ENCODE data around the gene GORASP1. TPM values are rescaled to one million over a fixed set of nuclear protein-coding genes. Genes with fewer than 3 reads are reported as not detected.

GORASP1 gene
- polyA plus RNA-seq (55.6 and 89.1 TPM in 2 replicates), polyA minus RNA-seq (40.9 and 42.1 TPM in 2 replicates)

DNA sequence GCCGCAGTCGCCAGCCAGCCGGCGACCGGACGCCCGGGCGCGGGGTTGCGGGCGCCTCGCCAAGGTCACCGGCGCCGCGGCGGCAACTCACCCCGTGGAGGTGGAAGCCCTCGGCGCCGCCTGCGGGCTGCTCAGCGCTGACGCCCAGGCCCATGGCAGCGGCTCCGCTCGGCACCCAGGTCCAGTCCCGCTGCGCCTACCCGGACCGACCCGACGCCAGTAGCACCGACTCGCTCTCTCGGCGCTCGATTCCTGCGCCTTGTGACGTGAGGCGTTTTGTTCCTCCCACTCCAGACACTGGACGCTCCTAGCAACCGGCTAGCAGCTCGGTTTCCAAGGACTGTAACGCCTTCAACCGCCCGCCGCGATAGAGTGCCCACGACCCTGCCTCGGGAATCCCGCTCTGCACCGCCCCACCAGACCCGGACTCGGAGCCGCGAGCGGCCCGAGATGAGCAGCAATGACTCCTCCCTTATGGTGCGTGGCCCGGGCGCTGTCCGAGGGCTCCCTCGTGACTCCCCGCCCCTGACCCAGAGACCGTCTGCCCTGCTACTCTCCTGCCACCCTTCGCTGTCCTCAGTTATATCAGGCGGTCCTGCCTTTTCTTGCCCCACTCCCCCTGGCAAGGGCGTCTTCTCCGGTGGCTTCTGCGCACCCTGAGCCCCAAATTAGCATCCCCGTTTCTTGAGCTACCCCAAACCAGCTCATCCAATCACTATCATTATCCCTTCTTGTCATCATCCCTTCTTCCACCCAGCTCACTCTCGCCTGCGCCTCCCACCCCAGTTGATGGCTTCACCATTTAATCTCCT, at the start of gene GORASP1, which contains the start of gene TTC21A:
Gene GORASP1, minus strand, starts transcription at position 240 of the 812 bp plus-strand sequence. Its CDS starts 86 bp downstream, at position 154.
Gene TTC21A, plus strand, starts transcription at position 293 of the 812 bp plus-strand sequence. Its CDS starts 158 bp downstream, at position 451.
- TF ChIP-seq, protein P1, sequence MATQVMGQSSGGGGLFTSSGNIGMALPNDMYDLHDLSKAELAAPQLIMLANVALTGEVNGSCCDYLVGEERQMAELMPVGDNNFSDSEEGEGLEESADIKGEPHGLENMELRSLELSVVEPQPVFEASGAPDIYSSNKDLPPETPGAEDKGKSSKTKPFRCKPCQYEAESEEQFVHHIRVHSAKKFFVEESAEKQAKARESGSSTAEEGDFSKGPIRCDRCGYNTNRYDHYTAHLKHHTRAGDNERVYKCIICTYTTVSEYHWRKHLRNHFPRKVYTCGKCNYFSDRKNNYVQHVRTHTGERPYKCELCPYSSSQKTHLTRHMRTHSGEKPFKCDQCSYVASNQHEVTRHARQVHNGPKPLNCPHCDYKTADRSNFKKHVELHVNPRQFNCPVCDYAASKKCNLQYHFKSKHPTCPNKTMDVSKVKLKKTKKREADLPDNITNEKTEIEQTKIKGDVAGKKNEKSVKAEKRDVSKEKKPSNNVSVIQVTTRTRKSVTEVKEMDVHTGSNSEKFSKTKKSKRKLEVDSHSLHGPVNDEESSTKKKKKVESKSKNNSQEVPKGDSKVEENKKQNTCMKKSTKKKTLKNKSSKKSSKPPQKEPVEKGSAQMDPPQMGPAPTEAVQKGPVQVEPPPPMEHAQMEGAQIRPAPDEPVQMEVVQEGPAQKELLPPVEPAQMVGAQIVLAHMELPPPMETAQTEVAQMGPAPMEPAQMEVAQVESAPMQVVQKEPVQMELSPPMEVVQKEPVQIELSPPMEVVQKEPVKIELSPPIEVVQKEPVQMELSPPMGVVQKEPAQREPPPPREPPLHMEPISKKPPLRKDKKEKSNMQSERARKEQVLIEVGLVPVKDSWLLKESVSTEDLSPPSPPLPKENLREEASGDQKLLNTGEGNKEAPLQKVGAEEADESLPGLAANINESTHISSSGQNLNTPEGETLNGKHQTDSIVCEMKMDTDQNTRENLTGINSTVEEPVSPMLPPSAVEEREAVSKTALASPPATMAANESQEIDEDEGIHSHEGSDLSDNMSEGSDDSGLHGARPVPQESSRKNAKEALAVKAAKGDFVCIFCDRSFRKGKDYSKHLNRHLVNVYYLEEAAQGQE (IDR thresholded peaks at IDR 0.05; ENCODE audit: borderline replicate concordance), result no peak
- TF ChIP-seq MXI1 (conservative IDR thresholded peaks at IDR 0.05; ENCODE audit: poor library complexity, severe bottlenecking) (peak; percentile 67), POLR2AphosphoS5 (IDR thresholded peaks at IDR 0.05) (peak; percentile 84), TAF1 (IDR thresholded peaks at IDR 0.05; ENCODE audit: low read depth) (peak; percentile 42), EZH2 (IDR thresholded peaks at IDR 0.05; ENCODE audit: borderline replicate concordance, insufficient read depth, low read length, poor library complexity, severe bottlenecking) (no peak), EP300 (conservative IDR thresholded peaks at IDR 0.05; ENCODE audit: poor library complexity, severe bottlenecking) (peak; percentile 56), SMC3 (conservative IDR thresholded peaks at IDR 0.05; ENCODE audit: poor library complexity) (peak; percentile 41)
- TF ChIP-seq, protein P2, sequence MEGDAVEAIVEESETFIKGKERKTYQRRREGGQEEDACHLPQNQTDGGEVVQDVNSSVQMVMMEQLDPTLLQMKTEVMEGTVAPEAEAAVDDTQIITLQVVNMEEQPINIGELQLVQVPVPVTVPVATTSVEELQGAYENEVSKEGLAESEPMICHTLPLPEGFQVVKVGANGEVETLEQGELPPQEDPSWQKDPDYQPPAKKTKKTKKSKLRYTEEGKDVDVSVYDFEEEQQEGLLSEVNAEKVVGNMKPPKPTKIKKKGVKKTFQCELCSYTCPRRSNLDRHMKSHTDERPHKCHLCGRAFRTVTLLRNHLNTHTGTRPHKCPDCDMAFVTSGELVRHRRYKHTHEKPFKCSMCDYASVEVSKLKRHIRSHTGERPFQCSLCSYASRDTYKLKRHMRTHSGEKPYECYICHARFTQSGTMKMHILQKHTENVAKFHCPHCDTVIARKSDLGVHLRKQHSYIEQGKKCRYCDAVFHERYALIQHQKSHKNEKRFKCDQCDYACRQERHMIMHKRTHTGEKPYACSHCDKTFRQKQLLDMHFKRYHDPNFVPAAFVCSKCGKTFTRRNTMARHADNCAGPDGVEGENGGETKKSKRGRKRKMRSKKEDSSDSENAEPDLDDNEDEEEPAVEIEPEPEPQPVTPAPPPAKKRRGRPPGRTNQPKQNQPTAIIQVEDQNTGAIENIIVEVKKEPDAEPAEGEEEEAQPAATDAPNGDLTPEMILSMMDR (IDR thresholded peaks at IDR 0.05; ENCODE audit: poor library complexity, severe bottlenecking), result no peak
- H3K9ac ChIP-seq (ENCODE audit: low read length), result peak within 1 kb of the TSS; percentile 83
- peaks cover 21% of the 10 kb centered on the region for H3K79me2 ChIP-seq (replicated peaks; ENCODE audit: insufficient read depth, low read length)
- no peaks in the 10 kb centered on the region for H3K27me3 ChIP-seq (ENCODE audit: insufficient read depth, low read depth, low read length)
- no peaks in the 10 kb centered on the region for H4K20me1 ChIP-seq (ENCODE audit: insufficient read depth)
- peak within 1 kb of the TSS; percentile 88 for H3K4me2 ChIP-seq (ENCODE audit: low read length)
- peak within 1 kb of the TSS; percentile 99 for H3K4me3 ChIP-seq (ENCODE audit: low read length)
- H3F3A ChIP-seq (ENCODE audit: insufficient read depth, low read length, poor library complexity, severe bottlenecking), result peaks cover 4% of the 10 kb centered on the region
- H3K36me3 ChIP-seq (ENCODE audit: insufficient read depth, low read length), result no peaks in the 10 kb centered on the region
- H3K9me3 ChIP-seq (ENCODE audit: low read length), result no peaks in the 10 kb centered on the region
- H2AFZ ChIP-seq (ENCODE audit: low read depth, low read length), result peak within 1 kb of the TSS; percentile 94
- no peaks in the 10 kb centered on the region for H3K9me2 ChIP-seq (ENCODE audit: insufficient read depth, low read length)
- peak within 1 kb of the TSS; percentile 69 for H3K27ac ChIP-seq (ENCODE audit: low read length)

DNA sequence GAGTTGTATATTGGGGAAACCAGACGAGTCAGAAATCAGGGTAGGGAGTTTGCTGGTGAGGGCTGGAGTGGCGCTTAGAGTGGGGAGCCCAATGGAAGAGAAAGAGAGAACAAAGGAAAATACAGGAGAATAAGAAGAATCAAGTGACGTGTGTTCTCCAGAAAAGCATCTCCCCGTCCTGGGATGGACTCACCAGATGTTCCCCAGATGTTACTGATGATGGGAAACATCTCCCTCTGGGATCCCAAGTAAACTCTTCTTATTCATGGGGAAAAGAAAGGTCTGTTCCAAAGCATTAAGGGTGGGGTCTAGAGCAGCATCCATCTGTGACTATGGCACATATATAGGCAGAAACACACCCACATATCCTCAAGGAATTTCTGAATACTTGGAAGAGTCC, 49.0 kb upstream of the GORASP1 start:
- no peak overlapping the region for H2AFZ ChIP-seq (ENCODE audit: low read depth, low read length)

More for the DNA sequence above, 49.0 kb upstream of the GORASP1 start:
- Histone ChIP-seq H3K9me2 (ENCODE audit: insufficient read depth, low read length) (no peaks in the 10 kb centered on the region), H4K20me1 (ENCODE audit: insufficient read depth) (no peaks in the 10 kb centered on the region), H3K79me2 (replicated peaks; ENCODE audit: insufficient read depth, low read length) (no peaks in the 10 kb centered on the region), H3K4me3 (ENCODE audit: low read length) (no peak overlapping the region), H3K4me2 (ENCODE audit: low read length) (no peak overlapping the region), H3K27ac (ENCODE audit: low read length) (no peak overlapping the region), H3F3A (ENCODE audit: insufficient read depth, low read length, poor library complexity, severe bottlenecking) (no peaks in the 10 kb centered on the region), H3K9ac (ENCODE audit: low read length) (no peak overlapping the region), H3K9me3 (ENCODE audit: low read length) (no peaks in the 10 kb centered on the region), H3K27me3 (ENCODE audit: insufficient read depth, low read depth, low read length) (peaks cover 16% of the 10 kb centered on the region), H3K36me3 (ENCODE audit: insufficient read depth, low read length) (no peaks in the 10 kb centered on the region)
- TF ChIP-seq RAD21 (conservative IDR thresholded peaks at IDR 0.05) (no peak), TAF1 (IDR thresholded peaks at IDR 0.05; ENCODE audit: low read depth) (no peak), EP300 (conservative IDR thresholded peaks at IDR 0.05; ENCODE audit: poor library complexity, severe bottlenecking) (no peak), SMC3 (conservative IDR thresholded peaks at IDR 0.05; ENCODE audit: poor library complexity) (no peak), MXI1 (conservative IDR thresholded peaks at IDR 0.05; ENCODE audit: poor library complexity, severe bottlenecking) (no peak), EZH2 (IDR thresholded peaks at IDR 0.05; ENCODE audit: borderline replicate concordance, insufficient read depth, low read length, poor library complexity, severe bottlenecking) (no peak), POLR2AphosphoS5 (IDR thresholded peaks at IDR 0.05) (no peak)
- TF ChIP-seq, protein P1 (IDR thresholded peaks at IDR 0.05; ENCODE audit: borderline replicate concordance), result no peak
- TF ChIP-seq, protein P2 (IDR thresholded peaks at IDR 0.05; ENCODE audit: poor library complexity, severe bottlenecking), result no peak
